ENCODE data around the gene LVRN. TPM values are rescaled to one million over a fixed set of nuclear protein-coding genes. Genes with fewer than 3 reads are reported as not detected.

Gene LVRN
- total and polyA plus RNA-seq, 2 donors (not counting 3 experiments of a cell fraction or from before 2014, with no cell fraction given): 0.11 to 0.38 TPM

- DNase-seq (ENCODE audit: low read depth, low spot score): peak; percentile 43
- BruUV-seq (replicated peaks): no TSS peak
- Histone ChIP-seq H4K20me1 (replicated peaks; ENCODE audit: control insufficient read depth, extremely low read depth, insufficient read depth, low read length) (no peaks in the 10 kb centered on the region), H3K79me2 (ENCODE audit: control insufficient read depth, insufficient read depth, low read length) (no peaks in the 10 kb centered on the region), H3K9ac (replicated peaks; ENCODE audit: extremely low read depth, insufficient read depth, low read length) (no peak overlapping the region), H3K27me3 (ENCODE audit: control insufficient read depth in 2 of 2, insufficient read depth in 2 of 2, low read length in 2 of 2) (peaks cover 3 to 40% of the 10 kb centered on the region in 2 experiments), H3K4me3 (replicated peaks in 1 of 3; ENCODE audit: insufficient read depth in 1 of 3, low read depth in 1 of 3, low read length in 3 of 3) (peak overlapping the region; percentile 12 to 48 (median 32)), H3K4me2 (ENCODE audit: insufficient read depth, low read length) (peak overlapping the region; percentile 62), H3K27ac (ENCODE audit: insufficient read depth, low read depth, low read length) (no peak overlapping the region), H2AFZ (ENCODE audit: low read depth, low read length) (peak overlapping the region; percentile 80), H3K4me1 (ENCODE audit: control insufficient read depth, extremely low read depth, insufficient read depth, low read length) (peaks cover 11% of the 10 kb centered on the region), H3K36me3 (ENCODE audit: control insufficient read depth in 2 of 2, extremely low read depth in 1 of 2, insufficient read depth in 2 of 2, low read length in 2 of 2) (no peaks in the 10 kb centered on the region), H3K9me3 (replicated peaks; ENCODE audit: control insufficient read depth, insufficient read depth, low read length) (no peaks in the 10 kb centered on the region), H3K9me1 (replicated peaks; ENCODE audit: control insufficient read depth, extremely low read depth, insufficient read depth, low read length) (no peaks in the 10 kb centered on the region)
- intact Hi-C loops (cut with micrococcal nuclease) (loop anchor here (1.0 to 5.0 kb wide), 4 partner anchors 16 to 330 kb away; partner anchors contain the start of genes AP3S1, ARL14EPL and ATG12), dilution Hi-C loops (cut with MboI; ENCODE audit: extremely low pct_ligation_motif_present, low sequenced_read_pairs) (no loop called here)
- POLR2A ChIA-PET: no interaction called here
- CTCF ChIA-PET: interaction anchor here (0.9 to 3.8 kb wide), 11 partner anchors 8 to 106 kb away, joined by 3 to 17 read pairs (median 3); partner anchors contain the start of gene ARL14EPL
- FAIRE-seq: peak; percentile 18
- TF ChIP-seq, protein P1, sequence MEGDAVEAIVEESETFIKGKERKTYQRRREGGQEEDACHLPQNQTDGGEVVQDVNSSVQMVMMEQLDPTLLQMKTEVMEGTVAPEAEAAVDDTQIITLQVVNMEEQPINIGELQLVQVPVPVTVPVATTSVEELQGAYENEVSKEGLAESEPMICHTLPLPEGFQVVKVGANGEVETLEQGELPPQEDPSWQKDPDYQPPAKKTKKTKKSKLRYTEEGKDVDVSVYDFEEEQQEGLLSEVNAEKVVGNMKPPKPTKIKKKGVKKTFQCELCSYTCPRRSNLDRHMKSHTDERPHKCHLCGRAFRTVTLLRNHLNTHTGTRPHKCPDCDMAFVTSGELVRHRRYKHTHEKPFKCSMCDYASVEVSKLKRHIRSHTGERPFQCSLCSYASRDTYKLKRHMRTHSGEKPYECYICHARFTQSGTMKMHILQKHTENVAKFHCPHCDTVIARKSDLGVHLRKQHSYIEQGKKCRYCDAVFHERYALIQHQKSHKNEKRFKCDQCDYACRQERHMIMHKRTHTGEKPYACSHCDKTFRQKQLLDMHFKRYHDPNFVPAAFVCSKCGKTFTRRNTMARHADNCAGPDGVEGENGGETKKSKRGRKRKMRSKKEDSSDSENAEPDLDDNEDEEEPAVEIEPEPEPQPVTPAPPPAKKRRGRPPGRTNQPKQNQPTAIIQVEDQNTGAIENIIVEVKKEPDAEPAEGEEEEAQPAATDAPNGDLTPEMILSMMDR (IDR thresholded peaks at IDR 0.05; ENCODE audit: extremely low read depth in 1 of 2, insufficient read depth in 1 of 2, low read depth in 1 of 2, low read length in 2 of 2): peak in 1 of 2 donors; percentile 9
- no peak for TF ChIP-seq POLR2AphosphoS5 (IDR thresholded peaks at IDR 0.05; ENCODE audit: insufficient read depth, low read depth, low read length)
- no peak for TF ChIP-seq FOS (IDR thresholded peaks at IDR 0.05; ENCODE audit: borderline replicate concordance, insufficient read depth, low read length)
- peak; percentile 74 for TF ChIP-seq EZH2 (IDR thresholded peaks at IDR 0.05; ENCODE audit: borderline replicate concordance, low read depth, low read length, severe bottlenecking)
Measured at GRCh38 chr5:115962565-115963402, 509 bp downstream of the LVRN start.
